NCI-H748 (cell line): ENCODE results near the gene TMEM204.

Experiments
- DNase-seq: peaks from one replicate; lab custom pipeline; 2025; ENCODE audit not compliant: unreplicated experiment; lab: John Stamatoyannopoulos, UW

The TMEM204 gene

GRCh38 chr16:1556254-1556653 is 22.8 kb downstream of the TMEM204 start:
- DNase-seq = no peak

GRCh38 chr16:1557074-1557473 is 23.6 kb downstream of the TMEM204 start:
- no peak for DNase-seq

- no peak for DNase-seq
These were observed 24.1 kb downstream of the TMEM204 start for GRCh38 chr16:1557576-1557975.

GRCh38 chr16:1559446-1559975 is 26.0 kb downstream of the TMEM204 start:
- DNase-seq = no peak

GRCh38 chr16:1560153-1560552 is 26.7 kb downstream of the TMEM204 start:
- no peak for DNase-seq

- DNase-seq = no peak
These were observed 27.4 kb downstream of the TMEM204 start for GRCh38 chr16:1560866-1561265.

- DNase-seq = no peak
These were observed 27.8 kb downstream of the TMEM204 start for GRCh38 chr16:1561266-1561665.

GRCh38 chr16:1561836-1562235 is 28.4 kb downstream of the TMEM204 start:
- no peak for DNase-seq

- no peak for DNase-seq
These were observed 30.3 kb downstream of the TMEM204 start for GRCh38 chr16:1563786-1564185.

GRCh38 chr16:1564325-1564724 is 30.9 kb downstream of the TMEM204 start:
- no peak for DNase-seq

- DNase-seq = no peak
These were observed 31.8 kb downstream of the TMEM204 start for GRCh38 chr16:1565083-1565805.

GRCh38 chr16:1567988-1568387 is 34.5 kb downstream of the TMEM204 start:
- no peak for DNase-seq

GRCh38 chr16:1571012-1571671 is 37.7 kb downstream of the TMEM204 start:
- no peak for DNase-seq

GRCh38 chr16:1572673-1573072 is 39.2 kb downstream of the TMEM204 start:
- no peak for DNase-seq

GRCh38 chr16:1573301-1573700 is 39.8 kb downstream of the TMEM204 start:
- no peak for DNase-seq

GRCh38 chr16:1575578-1575977 is 42.1 kb downstream of the TMEM204 start:
- DNase-seq = no peak

- DNase-seq = no peak
These were observed 45.7 kb downstream of the TMEM204 start for GRCh38 chr16:1579214-1579613.

GRCh38 chr16:1580256-1580655 is 46.8 kb downstream of the TMEM204 start:
- peak; percentile 1 for DNase-seq

- DNase-seq = peak; percentile 48
These were observed 47.5 kb downstream of the TMEM204 start for GRCh38 chr16:1580956-1581355.

- DNase-seq = no peak
These were observed 48.3 kb downstream of the TMEM204 start for GRCh38 chr16:1581804-1582203.

- DNase-seq = no peak
These were observed 49.7 kb downstream of the TMEM204 start for GRCh38 chr16:1583180-1583579.

GRCh38 chr16:1584926-1585484 is 51.5 kb downstream of the TMEM204 start:
- DNase-seq = no peak
